Stimulated activated CD8-positive, alpha-beta memory T cell treated with anti-CD3 and anti-CD28 coated beads, Interleukin-15, amount 100 ng/mL, for 1 hour (primary cell): ENCODE data around the gene FAM200C.

ENCODE experiments used
- DNase-seq: peaks from one replicate; pipeline ENCODE4 v3.0.0-alpha.2; 2020; ENCODE audit warnings: low read depth

FAM200C gene

GRCh38 chr5:160367261-160367660 lies 32.6 kb downstream of the FAM200C start:
- DNase-seq = no peak

- no peak for DNase-seq
Observed at GRCh38 chr5:160366230-160366629, 33.6 kb downstream of the FAM200C start.

- DNase-seq = no peak
Observed at GRCh38 chr5:160363660-160364395, 36.0 kb downstream of the FAM200C start.

GRCh38 chr5:160363211-160363610 lies 36.6 kb downstream of the FAM200C start:
- no peak for DNase-seq

- no peak for DNase-seq
Observed at GRCh38 chr5:160361624-160362228, 38.1 kb downstream of the FAM200C start.

GRCh38 chr5:160360310-160360709 lies 39.5 kb downstream of the FAM200C start:
- DNase-seq = no peak

- no peak for DNase-seq
Observed at GRCh38 chr5:160359816-160360215, 40.0 kb downstream of the FAM200C start.

- DNase-seq = no peak
Observed at GRCh38 chr5:160359242-160359641, 40.6 kb downstream of the FAM200C start.

- no peak for DNase-seq
Observed at GRCh38 chr5:160357861-160358411, 41.9 kb downstream of the FAM200C start.

- DNase-seq = no peak
Observed at GRCh38 chr5:160357394-160357793, 42.5 kb downstream of the FAM200C start.

GRCh38 chr5:160356550-160357347 lies 43.1 kb downstream of the FAM200C start:
- DNase-seq = no peak

- no peak for DNase-seq
Observed at GRCh38 chr5:160354666-160355065, 45.2 kb downstream of the FAM200C start.

- DNase-seq = no peak
Observed at GRCh38 chr5:160353379-160353778, 46.5 kb downstream of the FAM200C start.

- DNase-seq = no peak
Observed at GRCh38 chr5:160352308-160352707, 47.5 kb downstream of the FAM200C start.

GRCh38 chr5:160349935-160350303 lies 49.9 kb downstream of the FAM200C start:
- no peak for DNase-seq

GRCh38 chr5:160349249-160349934 lies 50.5 kb downstream of the FAM200C start:
- DNase-seq = no peak

GRCh38 chr5:160348080-160348479 lies 51.8 kb downstream of the FAM200C start:
- no peak for DNase-seq

- DNase-seq = no peak
Observed at GRCh38 chr5:160347448-160347847, 52.4 kb downstream of the FAM200C start.
